Measurements from ENCODE around the gene HVCN1. TPM values are rescaled to one million over a fixed set of nuclear protein-coding genes. Genes with fewer than 3 reads are reported as not detected.
A peak's percentile ranks its signal among the peaks of the same experiment; 100 is the strongest.

The HVCN1 gene
- total and polyA plus RNA-seq, 2 donors (not counting 1 experiment from before 2014, with no cell fraction given): 216 to 422 TPM

GRCh38 chr12:110693731-110694130 is 4.8 kb upstream of the HVCN1 start:
- H3K4me1 Mint-ChIP-seq: peaks cover 74% of the 10 kb centered on the region
- no peaks in the 10 kb centered on the region for H3K27me3 ChIP-seq (replicated peaks in 1 of 4; ENCODE audit: control extremely low read depth in 1 of 4, control insufficient read depth in 3 of 4, insufficient read depth in 4 of 4, low read length in 3 of 4)
- peak overlapping the region; percentile 87 for H3K27ac Mint-ChIP-seq
- H3K4me1 ChIP-seq (ENCODE audit: control insufficient read depth in 2 of 2, insufficient read depth in 2 of 2, low read length in 2 of 2): peaks cover 66 to 72% of the 10 kb centered on the region in 2 donors
- no peak overlapping the region for H3K4me3 ChIP-seq (ENCODE audit: control extremely low read depth in 1 of 5, extremely low read depth in 1 of 5, insufficient read depth in 1 of 5, low read depth in 2 of 5, low read length in 4 of 5)
- peaks cover under 1% of the 10 kb centered on the region for H4K20me1 ChIP-seq (ENCODE audit: control insufficient read depth, insufficient read depth, low read length, poor library complexity, severe bottlenecking)
- H3K36me3 ChIP-seq (replicated peaks in 1 of 2; ENCODE audit: control extremely low read depth in 1 of 2, control insufficient read depth in 1 of 2, extremely low read depth in 1 of 2, insufficient read depth in 2 of 2, low read length in 1 of 2): no peaks in the 10 kb centered on the region
- ATAC-seq (ENCODE audit: low read depth): no peak
- no peak overlapping the region for H3K9ac ChIP-seq (ENCODE audit: low read length)
- DNase-seq: no peak
- H3K4me2 ChIP-seq (replicated peaks; ENCODE audit: low read depth, low read length, poor library complexity, severe bottlenecking): peak overlapping the region; percentile 21
- ChIA-PET CTCF (interaction anchor here (0.5 to 5.9 kb wide), 9 partner anchors 19 to 594 kb away, joined by 3 to 34 read pairs (median 4); no protein-coding TSS in a partner anchor), POLR2A (interaction anchor here (0.6 to 1.2 kb wide), 4 partner anchors 26 to 100 kb away, joined by 3 to 4 read pairs (median 3); no protein-coding TSS in a partner anchor)
- TF ChIP-seq CTCF (IDR thresholded peaks at IDR 0.05): no peak
- no peak for TF ChIP-seq EZH2 (IDR thresholded peaks at IDR 0.05; ENCODE audit: borderline replicate concordance, insufficient read depth, low read depth, low read length, poor library complexity, severe bottlenecking)
- H3K4me3 Mint-ChIP-seq: peak overlapping the region; percentile 33
- no peaks in the 10 kb centered on the region for H3K9me3 ChIP-seq (ENCODE audit: control extremely low read depth in 1 of 3, control insufficient read depth in 2 of 3, insufficient read depth in 1 of 3, low read length in 2 of 3)
- H3K27me3 Mint-ChIP-seq: no peaks in the 10 kb centered on the region
- peak overlapping the region; percentile 14 to 49 for H3K27ac ChIP-seq (ENCODE audit: low read length in 2 of 2)
- no peak overlapping the region for H2AFZ ChIP-seq (ENCODE audit: insufficient read depth, low read depth, low read length, poor library complexity, severe bottlenecking)
- WGBS (ENCODE audit: insufficient coverage): 45% methylated on average over 4 of the region's 7 CpGs
- intact Hi-C loops (cut with micrococcal nuclease): no loop called here
- H3K79me2 ChIP-seq (ENCODE audit: control insufficient read depth, insufficient read depth, low read length): peaks cover 64% of the 10 kb centered on the region
- no peaks in the 10 kb centered on the region for H3K9me3 Mint-ChIP-seq (ENCODE audit: insufficient read depth)

- H3K9ac ChIP-seq (ENCODE audit: low read length): peak overlapping the region; percentile 84
- H3K9me3 Mint-ChIP-seq (ENCODE audit: insufficient read depth): no peaks in the 10 kb centered on the region
- POLR2A ChIA-PET: interaction anchor here (0.6 to 2.3 kb wide), 9 partner anchors 8 to 188 kb away, joined by 3 to 18 read pairs (median 4); partner anchors contain the start of genes RAD9B, TCTN1 and VPS29
- peaks cover 0 to 2% (median 0%) of the 10 kb centered on the region in 3 donors for H3K9me3 ChIP-seq (ENCODE audit: control extremely low read depth in 1 of 3, control insufficient read depth in 2 of 3, insufficient read depth in 1 of 3, low read length in 2 of 3)
- no peaks in the 10 kb centered on the region for H3K27me3 ChIP-seq (replicated peaks in 1 of 4; ENCODE audit: control extremely low read depth in 1 of 4, control insufficient read depth in 3 of 4, insufficient read depth in 4 of 4, low read length in 3 of 4)
- H3K27me3 Mint-ChIP-seq: no peaks in the 10 kb centered on the region
- peak overlapping the region; percentile 83 for H3K4me2 ChIP-seq (replicated peaks; ENCODE audit: low read depth, low read length, poor library complexity, severe bottlenecking)
- H3K36me3 ChIP-seq (replicated peaks in 1 of 2; ENCODE audit: control extremely low read depth in 1 of 2, control insufficient read depth in 1 of 2, extremely low read depth in 1 of 2, insufficient read depth in 2 of 2, low read length in 1 of 2): peaks cover 0 to 31% of the 10 kb centered on the region in 2 experiments
- peak overlapping the region; percentile 55 to 70 for H3K27ac ChIP-seq (ENCODE audit: low read length in 2 of 2)
- H3K4me1 Mint-ChIP-seq: peaks cover 70% of the 10 kb centered on the region
- peaks cover 51 to 68% of the 10 kb centered on the region in 2 donors for H3K4me1 ChIP-seq (ENCODE audit: control insufficient read depth in 2 of 2, insufficient read depth in 2 of 2, low read length in 2 of 2)
- H3K4me3 ChIP-seq (ENCODE audit: control extremely low read depth in 1 of 5, extremely low read depth in 1 of 5, insufficient read depth in 1 of 5, low read depth in 2 of 5, low read length in 4 of 5): peak overlapping the region in 4 of 5 experiments; percentile 72 to 98 (median 88)
- peak overlapping the region; percentile 76 for H2AFZ ChIP-seq (ENCODE audit: insufficient read depth, low read depth, low read length, poor library complexity, severe bottlenecking)
- peak overlapping the region; percentile 96 for H3K27ac Mint-ChIP-seq
- WGBS (ENCODE audit: insufficient coverage): 51% methylated on average over 4 of the region's 4 CpGs
- CTCF ChIA-PET: interaction anchor here (0.6 to 5.9 kb wide), 9 partner anchors 8 to 259 kb away, joined by 3 to 34 read pairs (median 3); no protein-coding TSS in a partner anchor
- DNase-seq: no peak
- TF ChIP-seq CTCF (IDR thresholded peaks at IDR 0.05): no peak
- TF ChIP-seq EZH2 (IDR thresholded peaks at IDR 0.05; ENCODE audit: borderline replicate concordance, insufficient read depth, low read depth, low read length, poor library complexity, severe bottlenecking): no peak
- peak overlapping the region; percentile 99 for H3K4me3 Mint-ChIP-seq
- peaks cover 78% of the 10 kb centered on the region for H3K79me2 ChIP-seq (ENCODE audit: control insufficient read depth, insufficient read depth, low read length)
- ATAC-seq (ENCODE audit: low read depth): no peak
- intact Hi-C loops (cut with micrococcal nuclease): no loop called here
- peaks cover 37% of the 10 kb centered on the region for H4K20me1 ChIP-seq (ENCODE audit: control insufficient read depth, insufficient read depth, low read length, poor library complexity, severe bottlenecking)
Observed at GRCh38 chr12:110690127-110690430, 1.2 kb upstream of the HVCN1 start.
